Heart right ventricle (tissue), 16 donors: ENCODE measurements around the gene ARAP2. TPM values are rescaled to one million over a fixed set of nuclear protein-coding genes. Genes with fewer than 3 reads are reported as not detected.

ENCODE experiments used
- ATAC-seq, 8 donors: fragments of 200-7000 bp; cut with Tn5 transposase; one replicate each; pipeline ENCODE4 v1.9.1; 2020; ENCODE audit warnings: mild to moderate bottlenecking in 8 of 8, moderate library complexity in 8 of 8, moderate number of reproducible peaks in 1 of 8
- DNase-seq, 2 donors: peaks; one replicate each; pipeline ENCODE4 v3.0.0-alpha.2; 2020
- H3K27ac ChIP-seq, 10 donors: fragments of 200-600 bp; sonication (generic) in 2 of 10; one replicate each; pipeline versions ENCODE4 v1.5.0 to v1.8.0; 2020 to 2022; ENCODE audit warnings: mild to moderate bottlenecking in 3 of 10
- H3K27me3 ChIP-seq, 7 donors: fragments of 200-600 bp; one replicate each; pipeline ENCODE4 v1.8.0; 2021 to 2022; ENCODE audit warnings: mild to moderate bottlenecking in 2 of 7
- H3K36me3 ChIP-seq, 9 donors: fragments of 200-600 bp; sonication (generic) in 1 of 9; one replicate each; pipeline versions ENCODE4 v1.5.0 to v1.8.0; 2020 to 2022; ENCODE audit warnings: mild to moderate bottlenecking in 2 of 9
- H3K4me1 ChIP-seq, 9 donors: fragments of 200-600 bp; sonication (generic) in 1 of 9; one replicate each; pipeline versions ENCODE4 v1.5.0 to v1.8.0; 2020 to 2022; ENCODE audit warnings: mild to moderate bottlenecking in 4 of 9
- H3K4me3 ChIP-seq, 10 donors: fragments of 200-600 bp; sonication (generic) in 2 of 10; one replicate each; pipeline versions ENCODE4 v1.5.0 to v1.8.0; 2020 to 2022; ENCODE audit warnings: mild to moderate bottlenecking in 7 of 10, moderate library complexity in 2 of 10
- H3K9me3 ChIP-seq, 11 donors: fragments of 200-600 bp in 10 of 11; sonication (generic) in 2 of 11; one replicate each; pipeline versions ENCODE4 v1.5.0 to v1.8.0; 2013 to 2022; ENCODE audit warnings: mild to moderate bottlenecking in 2 of 11, control low read depth in 1 of 11, moderate library complexity in 1 of 11
- CTCF ChIP-seq, 9 donors: fragments of 200-600 bp; sonication (generic) in 2 of 9; IDR thresholded peaks; one replicate each; pipeline versions ENCODE4 v1.5.0 to v1.8.0; 2021 to 2022; ENCODE audit warnings: antibody characterized with exemption in 9 of 9, mild to moderate bottlenecking in 5 of 9, moderate library complexity in 1 of 9
- WGBS, 2 donors: extraction: QIAGEN DNeasy Blood & Tissue Kit; methylation state at CpG; one replicate each; pipeline ENCODE4 v1.1.7; 2013; ENCODE audit warnings: inconsistent platforms in 1 of 2; 5-methylcytosine and 5-hydroxymethylcytosine counted together
- intact Hi-C, 10 donors: fragments of 100-400 bp; cut with DNase I; formaldehyde crosslinking; loops; one replicate each; pipeline versions ENCODE4 v1.11.1 to v1.14.2; 2022
- polyA plus RNA-seq, 2 donors: library from polyadenylated mRNA; stranded (reverse); fragments of 200-250 nt; gene quantifications; one replicate each; pipeline ENCODE4 v1.2.3, GENCODE V29; 2013
- total RNA-seq, 10 donors: library from RNA; stranded (reverse); fragmentation: NEBNext Ultra II Directional in 3 of 10; extraction: Animal tissue kit (Norgen Biotek cat#: 25700) in 3 of 10; gene quantifications; one replicate each; pipeline versions ENCODE4 v1.2.1 to v1.2.4, GENCODE V29; 2021 to 2023
- donor health status: Arrhythmogenic right ventricular cardiomyopathy.
- donor health status: ischemic (EF 13 %, LVEDD 7.1; RV severe dilation, severe dysfunction).
- donor health status: healthy with polysubstance abuse.
- donor health status: DM: no; HTN: yes; CAD: no.
- donor health status: DM: no; HTN: no; CAD: no.
- donor health status: ischemic (EF 25% LVEDD 6.9; RV normal size, moderate dysfunction).
- donor health status: ischemic (EF 25% LVEDD 5.7; RV mildly dilated, moderate dysfunction).
- donor health status: healthy.
- donor health status: DM: yes; HTN: yes; CAD: no.
- donor health status: Ischemic cardiomyopathy.
- donor health status: ischemic (EF 35%, LVEDD 5.7; RV mildly dilated, moderate dysfunction).
- donor health status: nonischemic (EF 11% LVEDD 7.7; RV severe dilation, severe dysfunction).
- donor health status: DM: yes; HTN: yes; CAD: no.
- donor health status: PGD.
- donor health status: ischemic (EF 29% LVEDD 5.4; RV normal size, mild dysfunction).
- donor health status: nonischemic (EF 23%, LVEDD 6.1; RV moderate dilation, normal function).

ARAP2 gene
- total and polyA plus RNA-seq, 12 donors = 0.19 to 6.9 (median 2.5) TPM

- Histone ChIP-seq H3K36me3 (peaks cover 0 to 32% (median 0%) of the 10 kb centered on the region in 9 donors), H3K9me3 (no peaks in the 10 kb centered on the region), H3K27ac (no peak overlapping the region), H3K4me1 (peaks cover 0 to 3% (median 0%) of the 10 kb centered on the region in 9 donors), H3K27me3 (no peaks in the 10 kb centered on the region), H3K4me3 (no peak overlapping the region)
- DNase-seq (no peak), ATAC-seq (no peak)
- 74 to 83% methylated on average over 7 of the region's 7 CpGs for WGBS, 2 donors
- no peak for TF ChIP-seq CTCF (IDR thresholded peaks at IDR 0.05)
- intact Hi-C loops = no loop called here
These were observed 48.0 kb downstream of the ARAP2 start for GRCh38 chr4:36196145-36196913.

DNA sequence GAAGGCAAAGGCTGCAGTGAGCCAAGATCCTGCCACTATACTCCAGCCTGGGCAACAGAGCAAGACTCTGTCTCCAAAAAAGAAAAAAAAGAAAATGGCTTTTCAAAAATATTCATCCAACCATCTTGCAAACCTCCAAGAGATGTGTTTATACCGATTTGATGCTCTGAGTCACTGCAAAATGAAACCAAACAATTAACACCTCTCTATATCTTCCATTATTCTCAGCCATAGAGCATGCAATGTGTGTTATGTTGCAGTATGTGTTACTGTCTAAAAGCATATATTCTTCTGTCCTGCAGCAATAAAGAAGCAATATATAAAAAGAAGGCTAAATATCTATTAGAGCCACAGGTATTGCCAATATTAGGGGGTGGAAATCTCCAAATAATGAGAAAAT, 51.4 kb downstream of the ARAP2 start:
- 72 to 89% methylated on average over 1 of the region's 1 CpG for WGBS, 2 donors
- TF ChIP-seq CTCF (IDR thresholded peaks at IDR 0.05) = no peak
- ATAC-seq = no peak
- H3K27ac ChIP-seq = no peak overlapping the region
- peaks cover 0 to 10% (median 0%) of the 10 kb centered on the region in 9 donors for H3K36me3 ChIP-seq
- H3K9me3 ChIP-seq = no peaks in the 10 kb centered on the region
- intact Hi-C loops = no loop called here
- no peaks in the 10 kb centered on the region for H3K27me3 ChIP-seq
- H3K4me3 ChIP-seq = no peak overlapping the region
- H3K4me1 ChIP-seq = peaks cover 0 to 11% (median 0%) of the 10 kb centered on the region in 9 donors
- no peak for DNase-seq

DNA sequence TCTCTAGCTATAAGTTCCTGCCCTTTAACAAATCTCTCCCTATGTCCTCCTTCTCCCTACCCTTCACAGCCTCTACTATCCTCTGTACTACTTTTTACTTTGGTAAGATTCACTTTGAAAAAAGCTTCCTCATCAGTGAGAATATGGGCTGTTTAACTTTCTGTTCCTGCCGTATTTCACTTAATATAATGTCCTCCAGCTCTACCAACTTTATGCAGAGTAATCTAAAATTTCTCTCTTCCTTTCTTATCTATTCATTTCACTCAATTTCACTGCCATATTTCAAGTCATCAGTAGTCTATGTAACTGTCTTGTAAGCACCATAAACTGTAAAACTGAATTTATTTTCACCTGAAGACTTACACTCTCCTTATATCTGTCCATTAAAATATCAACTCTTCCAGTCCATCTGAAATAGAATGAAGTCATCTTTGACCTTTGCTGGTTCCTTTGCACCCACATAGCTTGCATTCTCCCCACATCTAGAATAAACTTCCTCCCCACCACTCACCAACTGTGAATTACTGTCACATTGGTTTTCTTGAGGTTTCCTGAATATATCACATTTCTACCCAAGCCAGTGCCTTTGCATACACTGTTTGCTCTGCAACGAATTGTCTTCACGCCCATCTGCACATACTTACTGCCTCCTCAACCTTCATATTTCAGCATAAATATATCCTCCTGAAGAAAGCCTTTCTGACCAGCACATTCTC, 54.6 kb downstream of the ARAP2 start:
- 61 to 66% methylated on average over 3 of the region's 3 CpGs for WGBS, 2 donors
- no peak for TF ChIP-seq CTCF (IDR thresholded peaks at IDR 0.05)
- H3K27ac ChIP-seq = peak overlapping the region in 1 of 10 donors; percentile 28

GRCh38 chr4:36187723-36188333, 56.5 kb downstream of the ARAP2 start:
- TF ChIP-seq CTCF (IDR thresholded peaks at IDR 0.05) = peak in 7 of 9 donors; percentile 24 to 46 (median 31)
- Histone ChIP-seq H3K9me3 (no peaks in the 10 kb centered on the region), H3K4me3 (no peak overlapping the region), H3K27me3 (no peaks in the 10 kb centered on the region), H3K4me1 (peaks cover 0 to 11% (median 0%) of the 10 kb centered on the region in 9 donors), H3K36me3 (peaks cover 0 to 33% (median 0%) of the 10 kb centered on the region in 9 donors), H3K27ac (no peak overlapping the region)
- intact Hi-C loops = no loop called here
- WGBS, 2 donors = 57 to 60% methylated on average over 4 of the region's 4 CpGs
- DNase-seq = no peak
- no peak for ATAC-seq

More for the DNA sequence above, 54.6 kb downstream of the ARAP2 start:
- H3K9me3 ChIP-seq = no peaks in the 10 kb centered on the region
- no peak for ATAC-seq
- intact Hi-C loops = no loop called here
- H3K4me3 ChIP-seq = no peak overlapping the region
- no peak for DNase-seq
- peaks cover 0 to 11% (median 0%) of the 10 kb centered on the region in 9 donors for H3K4me1 ChIP-seq
- peaks cover 0 to 32% (median 0%) of the 10 kb centered on the region in 9 donors for H3K36me3 ChIP-seq
- H3K27me3 ChIP-seq = no peaks in the 10 kb centered on the region
